H1 (cell line): ENCODE results near the gene CANX. TPM values are rescaled to one million over a fixed set of nuclear protein-coding genes. Genes with fewer than 3 reads are reported as not detected.

Source experiments
- CTCF ChIA-PET: fragments of 300-600 bp; sonication (Branson Sonifier 250); formaldehyde crosslinking; loops from one replicate; lab custom pipeline; 2021; ENCODE audit not compliant: partially characterized antibody; lab: Charles Lee
- POLR2A ChIA-PET: fragments of 300-600 bp; sonication (Branson Sonifier 250); formaldehyde crosslinking; loops from one replicate; lab custom pipeline; 2021; ENCODE audit warnings: inconsistent platforms; ENCODE audit not compliant: partially characterized antibody; lab: Charles Lee
- DNase-seq, 2 experiments: peaks; one replicate each; pipeline versions ENCODE4 v3.0.0 to v3.0.0-alpha.2; 2010 to 2022; ENCODE audit warnings: low spot score in 2 of 2, low read depth in 1 of 2, mixed read lengths in 1 of 2
- FAIRE-seq: peaks from 2 replicates; lab custom pipeline; 2011; peaks lifted over from hg19 to GRCh38; lab: Jason Lieb, UNC
- H2AFZ ChIP-seq: 2 replicates; pipeline ENCODE4 v1.8.1; 2012; ENCODE audit warnings: low read length, inconsistent platforms
- H2AK5ac ChIP-seq: 2 replicates; pipeline ENCODE4 v1.6.1; 2013; ENCODE audit warnings: low read depth, low read length
- H2BK120ac ChIP-seq: replicated peaks from 2 replicates; pipeline ENCODE3; 2013; ENCODE audit warnings: low read depth, low read length, inconsistent platforms
- H2BK12ac ChIP-seq: 2 replicates; pipeline ENCODE4 v1.6.1; 2013; ENCODE audit warnings: low read depth, low read length
- H2BK15ac ChIP-seq: 2 replicates; pipeline ENCODE4 v1.6.1; 2013; ENCODE audit warnings: low read length
- H2BK20ac ChIP-seq: 2 replicates; pipeline ENCODE4 v1.6.1; 2013; ENCODE audit warnings: low read length
- H2BK5ac ChIP-seq: 2 replicates; pipeline ENCODE4 v1.6.1; 2013; ENCODE audit warnings: low read depth, low read length
- H3K14ac ChIP-seq: 2 replicates; pipeline ENCODE4 v1.6.1; 2013; ENCODE audit warnings: inconsistent platforms; ENCODE audit not compliant: insufficient read length
- H3K18ac ChIP-seq: 2 replicates; pipeline ENCODE4 v1.6.1; 2013; ENCODE audit warnings: low read length; ENCODE audit errors: extremely low read depth
- H3K23ac ChIP-seq: 2 replicates; pipeline ENCODE4 v1.6.1; 2013; ENCODE audit warnings: inconsistent platforms; ENCODE audit not compliant: insufficient read length
- H3K23me2 ChIP-seq: 2 replicates; pipeline ENCODE4 v1.6.1; 2013; ENCODE audit warnings: low read depth, low read length
- H3K27ac ChIP-seq: 2 replicates; pipeline ENCODE4 v1.6.1; 2011; ENCODE audit warnings: low read depth, low read length, inconsistent platforms
- H3K27me3 ChIP-seq, 4 experiments: replicated peaks in 1 of 4; 1 replicate in 1 of 4; 2 replicates in 3 of 4; pipeline versions ENCODE4 v1.6.1 to v1.8.1; 2011 to 2013; ENCODE audit warnings: low read length in 3 of 4, mild to moderate bottlenecking in 3 of 4, inconsistent platforms in 2 of 4, mixed read lengths in 2 of 4, moderate library complexity in 1 of 4; ENCODE audit not compliant: control insufficient read depth in 3 of 4, insufficient read depth in 3 of 4; ENCODE audit errors: extremely low read depth in 1 of 4
- H3K36me3 ChIP-seq, 4 experiments: 2 replicates each; pipeline versions ENCODE4 v1.6.1 to v1.8.1; 2011 to 2013; ENCODE audit warnings: mild to moderate bottlenecking in 4 of 4, low read length in 3 of 4, moderate library complexity in 2 of 4, control low read depth in 1 of 4, inconsistent platforms in 1 of 4; ENCODE audit not compliant: insufficient read depth in 4 of 4, control insufficient read depth in 2 of 4
- H3K4ac ChIP-seq: replicated peaks from 2 replicates; pipeline ENCODE3; 2013; ENCODE audit warnings: low read length, low read depth, mixed read lengths, inconsistent platforms; ENCODE audit not compliant: insufficient read length
- H3K4me1 ChIP-seq, 4 experiments: replicated peaks in 1 of 4; 1 replicate in 1 of 4; 2 replicates in 3 of 4; pipeline versions ENCODE4 v1.6.1 to v1.8.1; 2011 to 2013; ENCODE audit warnings: low read length in 3 of 4, inconsistent platforms in 2 of 4, mixed read lengths in 1 of 4; ENCODE audit not compliant: insufficient read depth in 4 of 4, control insufficient read depth in 3 of 4
- H3K4me2 ChIP-seq, 2 experiments: 2 replicates each; pipeline versions ENCODE4 v1.6.1 to v1.8.1; 2011 to 2013; ENCODE audit warnings: low read depth in 2 of 2, low read length in 2 of 2, control low read depth in 1 of 2, inconsistent platforms in 1 of 2, mild to moderate bottlenecking in 1 of 2; ENCODE audit not compliant: insufficient read depth in 1 of 2
- H3K4me3 ChIP-seq, 4 experiments: fragments of 200-600, 300-600 bp in 1 of 4; sonication (generic), shearing (Covaris generic), sonication (Bioruptor Twin) in 1 of 4; 2 replicates each; pipeline versions ENCODE4 v1.5.1 to v1.8.1; 2011 to 2016; ENCODE audit warnings: low read length in 4 of 4, low read depth in 3 of 4, control low read depth in 2 of 4, inconsistent platforms in 2 of 4, mild to moderate bottlenecking in 2 of 4, mixed read lengths in 1 of 4, moderate library complexity in 1 of 4; ENCODE audit not compliant: insufficient read depth in 2 of 4; ENCODE audit errors: extremely low read depth in 1 of 4
- H3K56ac ChIP-seq: replicated peaks from 2 replicates; pipeline ENCODE3; 2013; ENCODE audit warnings: low read depth, mild to moderate bottlenecking, mixed read lengths, low read length, inconsistent platforms; ENCODE audit not compliant: insufficient read length
- H3K79me1 ChIP-seq: 2 replicates; pipeline ENCODE4 v1.6.1; 2013; ENCODE audit warnings: low read depth, low read length, control low read depth
- H3K79me2 ChIP-seq, 2 experiments: 2 replicates each; pipeline versions ENCODE4 v1.6.1 to v1.8.1; 2012 to 2013; ENCODE audit warnings: low read length in 2 of 2, mild to moderate bottlenecking in 2 of 2, inconsistent platforms in 1 of 2; ENCODE audit not compliant: insufficient read depth in 2 of 2, control insufficient read depth in 1 of 2
- H3K9ac ChIP-seq, 4 experiments: replicated peaks in 1 of 4; 1 replicate in 1 of 4; 2 replicates in 3 of 4; pipeline versions ENCODE4 v1.6.1 to v1.8.1; 2011 to 2013; ENCODE audit warnings: low read depth in 3 of 4, low read length in 3 of 4, control low read depth in 2 of 4, mild to moderate bottlenecking in 2 of 4, moderate library complexity in 2 of 4, inconsistent platforms in 1 of 4; ENCODE audit errors: extremely low read depth in 1 of 4
- H3K9me3 ChIP-seq, 2 experiments: 2 replicates each; pipeline versions ENCODE4 v1.6.1 to v1.8.1; 2012 to 2013; ENCODE audit warnings: mild to moderate bottlenecking in 2 of 2, moderate library complexity in 2 of 2, control low read depth in 1 of 2, inconsistent platforms in 1 of 2, low read depth in 1 of 2, low read length in 1 of 2, mixed read lengths in 1 of 2; ENCODE audit not compliant: insufficient read depth in 2 of 2
- H4K20me1 ChIP-seq, 2 experiments: replicated peaks in 1 of 2; 2 replicates each; pipeline versions ENCODE3 to v1.8.1; 2011 to 2013; ENCODE audit warnings: inconsistent platforms in 2 of 2, low read length in 2 of 2, mild to moderate bottlenecking in 1 of 2; ENCODE audit not compliant: insufficient read depth in 2 of 2, control insufficient read depth in 1 of 2
- H4K5ac ChIP-seq: 2 replicates; pipeline ENCODE4 v1.6.1; 2013; ENCODE audit warnings: low read length, low read depth, mixed read lengths, inconsistent platforms; ENCODE audit not compliant: insufficient read length
- H4K8ac ChIP-seq: 2 replicates; pipeline ENCODE4 v1.8.0; 2013; ENCODE audit warnings: mild to moderate bottlenecking, moderate library complexity, low read length, inconsistent platforms; ENCODE audit not compliant: insufficient read depth; ENCODE audit errors: extremely low read depth
- H4K91ac ChIP-seq: replicated peaks from 2 replicates; pipeline ENCODE3; 2013; ENCODE audit warnings: low read length, mixed read lengths, inconsistent platforms; ENCODE audit not compliant: insufficient read length
- CTCF ChIP-seq, 3 experiments: IDR thresholded peaks; 1 replicate in 2 of 3; 2 replicates in 1 of 3; pipeline versions ENCODE4 v1.5.1 to v1.6.1; 2011; ENCODE audit warnings: low read length in 3 of 3, mild to moderate bottlenecking in 3 of 3, inconsistent platforms in 2 of 3, low read depth in 1 of 3, moderate library complexity in 1 of 3; ENCODE audit not compliant: insufficient read depth in 1 of 3; ENCODE audit errors: control extremely low read depth in 1 of 3
- E2F6 ChIP-seq: IDR thresholded peaks from 2 replicates; pipeline ENCODE4 v1.6.1; 2012; ENCODE audit warnings: inconsistent platforms
- SP2 ChIP-seq: IDR thresholded peaks from 2 replicates; pipeline ENCODE4 v1.6.1; 2012; ENCODE audit warnings: mild to moderate bottlenecking, low read length, inconsistent platforms
- TCF12 ChIP-seq: IDR thresholded peaks from 2 replicates; pipeline ENCODE4 v1.6.1; 2011; ENCODE audit warnings: low read depth, mild to moderate bottlenecking, low read length
- WGBS, 2 experiments: shearing (Covaris generic) in 1 of 2; methylation state at CpG; one replicate each; pipeline versions ENCODE4 v1.1.6 to v1.1.7; 2013 to 2015; ENCODE audit warnings: low lambda C conversion rate in 2 of 2, mixed read lengths in 2 of 2, inconsistent platforms in 1 of 2, low coverage in 1 of 2, missing lambda C conversion rate in 1 of 2; ENCODE audit not compliant: insufficient replicate concordance in 2 of 2, insufficient coverage in 1 of 2, insufficient read length in 1 of 2; ENCODE audit errors: extremely low coverage in 1 of 2, missing lambda C conversion rate in 1 of 2; 5-methylcytosine and 5-hydroxymethylcytosine counted together
- polyA plus RNA-seq, 7 experiments: library from polyadenylated mRNA; depleted of rRNA in 3 of 7; stranded (reverse) in 5 of 7; unstranded in 2 of 7; fragments of >200 nt in 5 of 7; fragments of 200-250 nt in 2 of 7; gene quantifications; 1 replicate in 5 of 7; 2 replicates in 1 of 7; 4 replicates in 1 of 7; pipeline versions ENCODE4 v1.2.1 to v1.2.3, GENCODE V29; 2011 to 2013; ENCODE audit warnings: missing spikeins in 2 of 7, mixed read lengths in 2 of 7
- total RNA-seq: library from RNA; stranded (reverse); fragmentation: NEBNext Ultra II Directional; extraction: Animal tissue kit (Norgen Biotek cat#: 25700); gene quantifications from 2 replicates; pipeline ENCODE4 v1.2.1, GENCODE V29; 2021

The CANX gene
- total and polyA plus RNA-seq, 2 of the 8 experiments (the other 6 are each of a cell fraction or from before 2014, with no cell fraction given), result 136 to 691 TPM

- Histone ChIP-seq H3K14ac (no peak overlapping the region), H3K18ac (no peak overlapping the region), H4K8ac (no peak overlapping the region), H3K27me3 (no peaks in the 10 kb centered on the region), H3K9me3 (no peaks in the 10 kb centered on the region), H2AFZ (no peak overlapping the region), H3K23me2 (no peaks in the 10 kb centered on the region), H2BK15ac (no peak overlapping the region), H3K36me3 (peaks cover 29 to 70% (median 55%) of the 10 kb centered on the region in 4 experiments), H3K4me1 (0 out of 7 replicates have a peak, but pooled peaks cover 0 to 2% (median 0%) of the 10 kb centered on the region in 4 experiments), H2BK5ac (no peak overlapping the region), H3K9ac (no peak overlapping the region), H3K79me2 (peaks cover 0 to 35% of the 10 kb centered on the region in 2 experiments; a peak in 2 of 4 replicates), H2BK120ac (no peak overlapping the region), H3K56ac (no peak overlapping the region), H4K91ac (no peak overlapping the region), H3K4me2 (no peak overlapping the region), H3K79me1 (peaks cover 4% of the 10 kb centered on the region), H2BK20ac (no peak overlapping the region), H3K4ac (no peak overlapping the region), H4K20me1 (peaks cover 2 to 20% of the 10 kb centered on the region in 2 experiments), H2AK5ac (no peak overlapping the region), H2BK12ac (no peak overlapping the region), H3K27ac (no peak overlapping the region)
- 91% methylated on average over 5 of the region's 6 CpGs; no CpG with 5 or more reads in 1 of the 2 experiments for WGBS, 2 experiments
- POLR2A ChIA-PET, result interaction anchor here (1.6 to 2.5 kb wide), 3 partner anchors 8 to 37 kb away, joined by 3 to 10 read pairs (median 8); partner anchors contain the start of gene MAML1
- DNase-seq (no peak), FAIRE-seq (no peak)
- no peak for TF ChIP-seq SP2
- TF ChIP-seq E2F6, result no peak
- no peak for TF ChIP-seq CTCF (IDR thresholded peaks at IDR 0.05; ENCODE audit: control extremely low read depth in 1 of 3, insufficient read depth in 1 of 3, low read depth in 1 of 3, low read length in 3 of 3)
- no peak for TF ChIP-seq TCF12
- TF ChIP-seq, all 59 proteins: peak for 0
- no peak overlapping the region for H3K23ac ChIP-seq
- H4K5ac ChIP-seq, result no peak overlapping the region
- CTCF ChIA-PET, result interaction anchor here (0.6 to 6.0 kb wide), 14 partner anchors 9 to 196 kb away, joined by 3 to 53 read pairs (median 4); partner anchors contain the start of gene LTC4S
- no peak overlapping the region for H3K4me3 ChIP-seq
These were observed 70.5 kb downstream of the CANX start for GRCh38 chr5:179769271-179769670.
